Prostate gland (tissue), 2 donors: ENCODE measurements around the gene NT5DC1. TPM values are rescaled to one million over a fixed set of nuclear protein-coding genes. Genes with fewer than 3 reads are reported as not detected.

ENCODE experiments used
- DNase-seq: peaks from one replicate; pipeline ENCODE4 v3.0.0-alpha.2; 2019; ENCODE audit warnings: low spot score
- H3K27ac ChIP-seq, 2 donors: fragments of 200-600 bp; sonication (generic); 2 replicates each; pipeline ENCODE4 v1.5.1; 2017 to 2019
- H3K27me3 ChIP-seq: fragments of 200-600 bp; sonication (generic); replicated peaks from 2 replicates; pipeline ENCODE4 v1.5.1; 2019; ENCODE audit not compliant: insufficient read depth
- H3K36me3 ChIP-seq, 2 donors: fragments of 200-600 bp; sonication (generic); 1 replicate in 1 of 2; 2 replicates in 1 of 2; pipeline versions ENCODE4 v1.5.1 to v1.8.1; 2017 to 2019
- H3K4me1 ChIP-seq: fragments of 200-600 bp; sonication (generic); replicated peaks from 2 replicates; pipeline ENCODE4 v1.5.1; 2019
- H3K4me3 ChIP-seq, 2 donors: fragments of 200-600 bp; sonication (generic); 2 replicates each; pipeline ENCODE4 v1.5.1; 2017 to 2019
- H3K9me3 ChIP-seq: fragments of 200-600 bp; sonication (generic); 2 replicates; pipeline ENCODE4 v1.5.1; 2017
- POLR2A ChIP-seq: fragments of 450-650 bp; IDR thresholded peaks from one replicate; pipeline ENCODE4 v1.6.1; 2016; ENCODE audit warnings: antibody characterized with exemption, mild to moderate bottlenecking
- POLR2AphosphoS5 ChIP-seq: sonication (generic); formaldehyde crosslinking; IDR thresholded peaks from one replicate; pipeline ENCODE4 v1.6.1; 2017; ENCODE audit warnings: antibody characterized with exemption
- WGBS: methylation state at CpG from one replicate; pipeline ENCODE4 v1.1.5; 2018; 5-methylcytosine and 5-hydroxymethylcytosine counted together
- intact Hi-C: fragments of 100-400 bp; cut with DNase I; formaldehyde crosslinking; loops from one replicate; pipeline ENCODE4 v1.14.2; 2022
- total RNA-seq, 2 donors: library from RNA; depleted of rRNA; stranded (reverse); fragments of >200 nt; gene quantifications; one replicate each; pipeline ENCODE4 v1.1.0, GENCODE V29; 2016
- TF ChIP-seq, protein P1 (sequence below), 4 experiments: fragments of 200-600 bp in 2 of 4; fragments of 450-650 bp in 2 of 4; sonication (generic) in 2 of 4; IDR thresholded peaks; 1 replicate in 3 of 4; 2 replicates in 1 of 4; pipeline ENCODE4 v1.5.1; 2016 to 2019; ENCODE audit warnings: antibody characterized with exemption in 4 of 4, mild to moderate bottlenecking in 2 of 4, moderate library complexity in 2 of 4

NT5DC1 gene
- total RNA-seq, 2 donors from 2014 or later = 12.3 to 26.1 TPM

- peak; percentile 76 for DNase-seq
Measured at GRCh38 chr6:116060572-116061283, 39.9 kb upstream of the NT5DC1 start, which contains the start of gene FRK. TSS of gene FRK (minus strand) at chr6:116060891. CDS start at chr6:116060311, 580 bp downstream.

DNA sequence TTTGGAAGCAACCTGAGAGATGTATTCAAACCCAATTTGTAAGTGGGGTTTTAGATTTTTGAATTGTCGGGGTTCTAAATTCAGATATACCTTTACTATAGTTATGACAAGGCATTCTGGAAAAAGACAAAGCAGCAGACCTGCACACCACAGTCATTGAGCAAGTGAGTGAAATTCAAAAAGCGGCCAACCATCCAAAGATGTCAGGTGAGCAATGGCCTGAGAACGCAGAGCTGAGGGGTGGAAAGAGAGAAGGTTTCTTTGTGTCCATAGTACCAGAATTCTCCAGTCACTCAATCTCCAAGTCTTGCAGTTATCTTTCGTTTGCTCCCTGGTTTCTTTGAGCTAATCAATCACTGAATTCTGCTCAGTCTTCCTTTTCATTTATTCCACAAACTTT is 38.2 kb upstream of the NT5DC1 start:
- TF ChIP-seq POLR2AphosphoS5 = no peak
- TF ChIP-seq, protein P1, sequence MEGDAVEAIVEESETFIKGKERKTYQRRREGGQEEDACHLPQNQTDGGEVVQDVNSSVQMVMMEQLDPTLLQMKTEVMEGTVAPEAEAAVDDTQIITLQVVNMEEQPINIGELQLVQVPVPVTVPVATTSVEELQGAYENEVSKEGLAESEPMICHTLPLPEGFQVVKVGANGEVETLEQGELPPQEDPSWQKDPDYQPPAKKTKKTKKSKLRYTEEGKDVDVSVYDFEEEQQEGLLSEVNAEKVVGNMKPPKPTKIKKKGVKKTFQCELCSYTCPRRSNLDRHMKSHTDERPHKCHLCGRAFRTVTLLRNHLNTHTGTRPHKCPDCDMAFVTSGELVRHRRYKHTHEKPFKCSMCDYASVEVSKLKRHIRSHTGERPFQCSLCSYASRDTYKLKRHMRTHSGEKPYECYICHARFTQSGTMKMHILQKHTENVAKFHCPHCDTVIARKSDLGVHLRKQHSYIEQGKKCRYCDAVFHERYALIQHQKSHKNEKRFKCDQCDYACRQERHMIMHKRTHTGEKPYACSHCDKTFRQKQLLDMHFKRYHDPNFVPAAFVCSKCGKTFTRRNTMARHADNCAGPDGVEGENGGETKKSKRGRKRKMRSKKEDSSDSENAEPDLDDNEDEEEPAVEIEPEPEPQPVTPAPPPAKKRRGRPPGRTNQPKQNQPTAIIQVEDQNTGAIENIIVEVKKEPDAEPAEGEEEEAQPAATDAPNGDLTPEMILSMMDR (IDR thresholded peaks at IDR 0.05) = no peak
- TF ChIP-seq POLR2A = no peak
- H3K27ac ChIP-seq = no peak overlapping the region

More at GRCh38 chr6:116060572-116061283, 39.9 kb upstream of the NT5DC1 start, which contains the start of gene FRK:
- Histone ChIP-seq H3K36me3 (no peaks in the 10 kb centered on the region), H3K4me1 (no peaks in the 10 kb centered on the region), H3K9me3 (no peaks in the 10 kb centered on the region), H3K27ac (peak within 1 kb of the TSS; percentile 76 to 89), H3K27me3 (no peaks in the 10 kb centered on the region), H3K4me3 (peak within 1 kb of the TSS; percentile 39 to 40)
- TF ChIP-seq, protein P1 (IDR thresholded peaks at IDR 0.05) = peak in 3 of 4 experiments; percentile 51 to 59 (median 53)
- peak; percentile 31 for TF ChIP-seq POLR2A
- TF ChIP-seq POLR2AphosphoS5 = peak; percentile 55
- intact Hi-C loops = loop anchor here (5.0 kb wide), 1 partner anchor 42 kb away; the partner anchor contains the start of gene NT5DC1
- 16% methylated on average over 7 of the region's 7 CpGs for WGBS

GRCh38 chr6:116064666-116065065 is 36.0 kb upstream of the NT5DC1 start:
- no peaks in the 10 kb centered on the region for H3K4me1 ChIP-seq
- no peak overlapping the region for H3K4me3 ChIP-seq
- no peak for TF ChIP-seq POLR2AphosphoS5
- no peak for TF ChIP-seq POLR2A
- TF ChIP-seq, protein P1 (IDR thresholded peaks at IDR 0.05) = no peak
- no peaks in the 10 kb centered on the region for H3K9me3 ChIP-seq
- no peak for DNase-seq
- no peaks in the 10 kb centered on the region for H3K27me3 ChIP-seq
- no peak overlapping the region for H3K27ac ChIP-seq
- intact Hi-C loops = loop anchor here (5.0 kb wide), 1 partner anchor 38 kb away; the partner anchor contains the start of gene NT5DC1
- no peaks in the 10 kb centered on the region for H3K36me3 ChIP-seq

More for the DNA sequence above, 38.2 kb upstream of the NT5DC1 start:
- no peaks in the 10 kb centered on the region for H3K9me3 ChIP-seq
- no peak overlapping the region for H3K4me3 ChIP-seq
- intact Hi-C loops = loop anchor here (5.0 kb wide), 1 partner anchor 40 kb away; the partner anchor contains the start of gene NT5DC1
- WGBS = 97% methylated on average over 4 of the region's 4 CpGs
- no peaks in the 10 kb centered on the region for H3K36me3 ChIP-seq
- DNase-seq = no peak
- no peaks in the 10 kb centered on the region for H3K27me3 ChIP-seq
- H3K4me1 ChIP-seq = no peaks in the 10 kb centered on the region

DNA sequence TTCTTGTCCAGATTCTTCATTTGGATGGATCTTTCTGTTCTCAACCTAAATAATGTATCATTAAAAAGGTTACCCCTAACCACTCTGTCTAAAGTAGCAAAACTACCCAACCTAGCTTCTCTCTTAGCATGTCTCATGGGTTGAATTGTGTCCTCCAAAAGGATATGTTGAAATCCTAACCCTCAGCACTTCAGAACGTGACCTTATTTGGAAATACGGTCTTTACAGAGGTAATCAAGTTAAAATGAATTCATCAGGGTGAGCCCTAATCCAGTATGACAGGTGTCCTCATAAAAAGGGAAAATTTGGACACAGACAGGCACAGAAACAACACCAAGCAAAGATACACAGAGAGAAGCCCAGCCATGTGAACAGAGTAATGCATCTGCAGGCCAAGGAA is 33.9 kb upstream of the NT5DC1 start:
- H3K9me3 ChIP-seq = no peaks in the 10 kb centered on the region
- WGBS = 98% methylated on average over 2 of the region's 2 CpGs
- no peak overlapping the region for H3K27ac ChIP-seq
- no peak for DNase-seq
- intact Hi-C loops = no loop called here
- H3K4me1 ChIP-seq = no peaks in the 10 kb centered on the region
- no peaks in the 10 kb centered on the region for H3K36me3 ChIP-seq
- H3K27me3 ChIP-seq = no peaks in the 10 kb centered on the region
- TF ChIP-seq POLR2A (no peak), POLR2AphosphoS5 (no peak)
- TF ChIP-seq, protein P1 (IDR thresholded peaks at IDR 0.05) = no peak
- no peak overlapping the region for H3K4me3 ChIP-seq

GRCh38 chr6:116070101-116070500 is 30.6 kb upstream of the NT5DC1 start:
- Histone ChIP-seq H3K27ac (no peak overlapping the region), H3K4me3 (no peak overlapping the region), H3K36me3 (no peaks in the 10 kb centered on the region), H3K9me3 (no peaks in the 10 kb centered on the region), H3K27me3 (no peaks in the 10 kb centered on the region), H3K4me1 (no peaks in the 10 kb centered on the region)
- intact Hi-C loops = no loop called here
- no peak for DNase-seq
- TF ChIP-seq, protein P1 (IDR thresholded peaks at IDR 0.05) = no peak
- no peak for TF ChIP-seq POLR2A
- WGBS = 92% methylated on average over 1 of the region's 1 CpG
